IPS-18a (cell line): ENCODE data around the gene SLC22A2.

ENCODE experiments used
- H3K27ac ChIP-seq: one replicate; pipeline ENCODE4 v1.5.1; 2013; ENCODE audit warnings: low read length
- H3K27me3 ChIP-seq: one replicate; pipeline ENCODE4 v1.6.1; 2013; ENCODE audit warnings: mild to moderate bottlenecking, low read length; ENCODE audit not compliant: control insufficient read depth, insufficient read depth
- H3K36me3 ChIP-seq: one replicate; pipeline ENCODE4 v1.6.1; 2013; ENCODE audit warnings: low read depth, low read length; ENCODE audit not compliant: control insufficient read depth
- H3K4me1 ChIP-seq: one replicate; pipeline ENCODE4 v1.6.1; 2013; ENCODE audit warnings: low read depth, low read length; ENCODE audit not compliant: control insufficient read depth
- H3K4me3 ChIP-seq: one replicate; pipeline ENCODE4 v1.5.1; 2013; ENCODE audit warnings: low read length
- H3K9ac ChIP-seq: one replicate; pipeline ENCODE4 v1.6.1; 2013; ENCODE audit warnings: mild to moderate bottlenecking, low read length, moderate library complexity
- H3K9me3 ChIP-seq: one replicate; pipeline ENCODE4 v1.6.1; 2013; ENCODE audit warnings: low read depth, low read length; ENCODE audit not compliant: control insufficient read depth

Gene SLC22A2

GRCh38 chr6:160272707-160273106 is 14.1 kb upstream of the SLC22A2 start:
- H3K4me1 ChIP-seq, result no peaks in the 10 kb centered on the region
- no peak overlapping the region for H3K9ac ChIP-seq
- H3K36me3 ChIP-seq, result no peaks in the 10 kb centered on the region
- no peak overlapping the region for H3K27ac ChIP-seq
- H3K27me3 ChIP-seq, result no peaks in the 10 kb centered on the region
- H3K9me3 ChIP-seq, result no peaks in the 10 kb centered on the region
- H3K4me3 ChIP-seq, result no peak overlapping the region

DNA sequence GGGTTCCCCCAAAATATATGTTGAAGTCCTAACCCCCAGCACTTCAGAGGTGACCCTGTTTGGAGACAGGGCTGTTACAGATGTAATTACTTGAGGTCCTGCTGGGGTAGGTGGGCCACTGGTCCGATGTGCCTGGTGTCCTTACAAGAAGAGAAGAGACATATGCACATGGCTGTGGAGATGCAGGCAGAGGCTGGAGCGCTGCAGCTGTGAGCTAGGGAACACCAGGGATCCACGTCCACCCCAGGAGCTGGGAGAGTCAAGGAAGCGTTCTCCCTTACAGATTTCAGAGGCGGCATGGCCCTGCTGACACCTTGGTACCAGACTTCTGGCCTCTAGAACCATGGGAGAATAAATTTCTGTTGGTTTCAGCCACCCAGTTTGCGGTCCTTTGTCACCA is 11.7 kb upstream of the SLC22A2 start:
- Histone ChIP-seq H3K9ac (no peak overlapping the region), H3K4me3 (no peak overlapping the region), H3K36me3 (no peaks in the 10 kb centered on the region), H3K27me3 (no peaks in the 10 kb centered on the region), H3K9me3 (no peaks in the 10 kb centered on the region), H3K4me1 (no peaks in the 10 kb centered on the region), H3K27ac (no peak overlapping the region)

GRCh38 chr6:160269771-160270170 is 11.2 kb upstream of the SLC22A2 start:
- Histone ChIP-seq H3K4me1 (no peaks in the 10 kb centered on the region), H3K4me3 (no peak overlapping the region), H3K9ac (no peak overlapping the region), H3K27ac (no peak overlapping the region), H3K9me3 (no peaks in the 10 kb centered on the region), H3K27me3 (no peaks in the 10 kb centered on the region), H3K36me3 (no peaks in the 10 kb centered on the region)

- no peak overlapping the region for H3K4me3 ChIP-seq
- H3K9me3 ChIP-seq, result no peaks in the 10 kb centered on the region
- H3K9ac ChIP-seq, result no peak overlapping the region
- H3K36me3 ChIP-seq, result no peaks in the 10 kb centered on the region
- no peaks in the 10 kb centered on the region for H3K27me3 ChIP-seq
- H3K27ac ChIP-seq, result no peak overlapping the region
- no peaks in the 10 kb centered on the region for H3K4me1 ChIP-seq
Observed at GRCh38 chr6:160269023-160269521, 10.5 kb upstream of the SLC22A2 start.

GRCh38 chr6:160267102-160267501 is 8.5 kb upstream of the SLC22A2 start:
- no peaks in the 10 kb centered on the region for H3K9me3 ChIP-seq
- H3K27me3 ChIP-seq, result no peaks in the 10 kb centered on the region
- no peak overlapping the region for H3K9ac ChIP-seq
- H3K27ac ChIP-seq, result no peak overlapping the region
- H3K4me3 ChIP-seq, result no peak overlapping the region
- H3K36me3 ChIP-seq, result no peaks in the 10 kb centered on the region
- H3K4me1 ChIP-seq, result no peaks in the 10 kb centered on the region

DNA sequence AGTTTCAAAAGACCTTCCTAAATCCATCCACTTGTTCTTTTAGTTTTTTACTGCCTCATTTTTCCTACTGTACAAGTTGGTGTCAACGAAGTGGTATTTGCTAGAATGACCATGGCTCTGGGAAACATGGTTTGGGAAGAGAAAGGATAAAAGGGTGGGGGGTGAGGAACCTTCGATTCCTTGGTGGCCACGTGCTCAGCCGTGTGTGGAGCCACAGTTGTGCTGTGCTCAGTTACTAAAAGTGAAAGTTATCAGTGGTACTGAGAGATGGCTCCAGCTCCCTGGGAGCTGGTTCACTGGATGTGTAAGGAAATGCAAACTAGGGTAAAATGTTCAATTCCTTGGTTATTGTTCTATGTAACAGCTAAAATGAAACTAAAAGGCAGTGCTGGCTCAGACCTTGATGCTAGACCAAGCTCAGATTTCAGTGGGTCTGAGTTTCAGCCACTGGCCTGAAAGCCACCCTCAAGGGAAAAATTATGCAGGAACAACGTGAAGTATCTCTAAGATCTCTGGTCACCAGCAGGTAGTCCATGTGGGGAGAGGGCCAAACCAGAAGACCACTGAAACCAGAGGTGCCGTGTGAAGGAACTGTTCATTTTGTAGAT is 7.4 kb upstream of the SLC22A2 start:
- Histone ChIP-seq H3K9me3 (no peaks in the 10 kb centered on the region), H3K27ac (no peak overlapping the region), H3K9ac (no peak overlapping the region), H3K4me1 (no peaks in the 10 kb centered on the region), H3K4me3 (no peak overlapping the region), H3K36me3 (no peaks in the 10 kb centered on the region), H3K27me3 (no peaks in the 10 kb centered on the region)

DNA sequence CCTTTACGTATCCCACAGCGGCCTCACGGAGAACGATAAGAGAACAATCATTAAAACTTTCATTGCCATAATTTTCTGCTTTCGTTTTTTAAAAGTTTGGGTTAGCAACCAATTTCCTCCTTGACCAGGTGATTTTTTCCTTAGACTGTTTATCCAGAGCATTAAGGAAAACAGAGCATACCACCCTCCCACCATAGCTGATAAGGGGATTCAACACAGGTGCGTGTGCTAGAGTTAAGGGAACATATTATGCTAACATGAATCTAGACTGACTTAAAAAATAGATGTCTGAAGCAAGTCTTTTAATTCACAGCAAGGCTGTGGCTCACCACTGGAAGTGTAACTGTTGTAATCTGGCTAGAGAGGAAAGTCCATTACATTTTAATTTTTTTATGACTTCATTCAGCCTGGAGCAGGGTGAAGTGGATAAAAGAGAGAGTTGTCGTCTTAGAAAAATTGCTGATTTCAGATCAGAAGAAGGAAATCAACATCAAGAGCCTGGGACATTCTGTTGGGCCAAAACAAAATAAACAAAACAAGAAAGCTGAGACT is 5.5 kb upstream of the SLC22A2 start:
- no peak overlapping the region for H3K9ac ChIP-seq
- H3K27ac ChIP-seq, result no peak overlapping the region
- no peaks in the 10 kb centered on the region for H3K27me3 ChIP-seq
- H3K4me3 ChIP-seq, result no peak overlapping the region
- H3K9me3 ChIP-seq, result no peaks in the 10 kb centered on the region
- peaks cover 6% of the 10 kb centered on the region for H3K4me1 ChIP-seq
- H3K36me3 ChIP-seq, result no peaks in the 10 kb centered on the region

- no peaks in the 10 kb centered on the region for H3K9me3 ChIP-seq
- H3K27me3 ChIP-seq, result no peaks in the 10 kb centered on the region
- no peak overlapping the region for H3K4me3 ChIP-seq
- H3K4me1 ChIP-seq, result peaks cover 6% of the 10 kb centered on the region
- no peak overlapping the region for H3K27ac ChIP-seq
- no peaks in the 10 kb centered on the region for H3K36me3 ChIP-seq
- H3K9ac ChIP-seq, result no peak overlapping the region
Observed at GRCh38 chr6:160263196-160263939, 4.7 kb upstream of the SLC22A2 start.

DNA sequence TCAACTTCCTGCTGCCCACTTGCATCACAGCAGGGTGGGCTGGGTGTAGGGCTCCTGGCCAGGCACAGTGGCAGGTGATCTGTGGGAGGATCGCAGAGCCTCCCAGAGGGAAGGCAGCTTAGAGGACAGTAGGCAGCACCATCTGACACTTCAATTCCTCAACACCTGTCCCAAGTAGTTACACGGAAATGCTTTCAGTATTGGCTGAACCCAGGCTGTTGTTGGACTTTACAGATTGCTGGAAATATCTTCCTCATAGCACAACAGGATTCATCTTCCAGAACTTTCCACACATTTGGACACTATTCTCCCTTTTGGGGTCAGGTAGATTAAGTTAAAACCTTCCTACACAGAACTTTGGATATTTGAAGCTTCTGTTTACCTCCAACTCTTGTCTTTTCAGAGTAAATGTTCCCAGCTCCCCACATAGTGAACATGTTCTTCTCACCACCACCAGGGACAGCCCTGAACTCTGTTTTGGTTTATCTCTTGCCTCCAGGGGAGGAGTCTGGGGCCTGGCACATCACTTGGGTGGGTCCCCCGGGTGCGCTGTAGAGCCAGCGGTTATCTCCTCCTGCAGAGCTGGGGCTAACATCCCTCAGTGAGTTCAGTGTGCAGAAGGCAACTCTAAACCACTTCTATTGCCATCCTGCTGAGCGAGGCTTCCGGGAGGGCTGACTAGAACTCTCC is 3.5 kb upstream of the SLC22A2 start:
- H3K4me1 ChIP-seq, result peaks cover 6% of the 10 kb centered on the region
- no peak overlapping the region for H3K27ac ChIP-seq
- no peak overlapping the region for H3K4me3 ChIP-seq
- no peaks in the 10 kb centered on the region for H3K27me3 ChIP-seq
- no peak overlapping the region for H3K9ac ChIP-seq
- no peaks in the 10 kb centered on the region for H3K9me3 ChIP-seq
- H3K36me3 ChIP-seq, result no peaks in the 10 kb centered on the region

- no peak overlapping the region for H3K4me3 ChIP-seq
- H3K9ac ChIP-seq, result no peak overlapping the region
- H3K36me3 ChIP-seq, result no peaks in the 10 kb centered on the region
- H3K27ac ChIP-seq, result no peak overlapping the region
- H3K4me1 ChIP-seq, result peaks cover 6% of the 10 kb centered on the region
- H3K9me3 ChIP-seq, result no peaks in the 10 kb centered on the region
- no peaks in the 10 kb centered on the region for H3K27me3 ChIP-seq
Observed at GRCh38 chr6:160260803-160261450, 2.3 kb upstream of the SLC22A2 start.

- Histone ChIP-seq H3K4me3 (no peak overlapping the region), H3K9ac (no peak overlapping the region), H3K27me3 (no peaks in the 10 kb centered on the region), H3K9me3 (no peaks in the 10 kb centered on the region), H3K36me3 (no peaks in the 10 kb centered on the region), H3K4me1 (peaks cover 6% of the 10 kb centered on the region), H3K27ac (no peak overlapping the region)
Observed at GRCh38 chr6:160260367-160260766, 1.7 kb upstream of the SLC22A2 start.
